Ureter (tissue), 1 donor: ENCODE results near the gene NR3C2. TPM values are rescaled to one million over a fixed set of nuclear protein-coding genes. Genes with fewer than 3 reads are reported as not detected.
"Not testable (repeated sequence)": the region's sequence is repeated elsewhere in the genome, so short reads cannot be mapped to it uniquely, and the experiment has no call there.

Source experiments
- DNase-seq: peaks from one replicate; pipeline ENCODE4 v3.0.0-alpha.2; 2020; ENCODE audit warnings: low spot score
- total RNA-seq: library from RNA; stranded (reverse); gene quantifications from one replicate; pipeline ENCODE4 v1.2.4, GENCODE V29; 2023
- donor health status: DM: yes; HTN: yes; CAD: no.

NR3C2 gene
- total RNA-seq, 1 donor from 2014 or later = 31.6 TPM

DNA sequence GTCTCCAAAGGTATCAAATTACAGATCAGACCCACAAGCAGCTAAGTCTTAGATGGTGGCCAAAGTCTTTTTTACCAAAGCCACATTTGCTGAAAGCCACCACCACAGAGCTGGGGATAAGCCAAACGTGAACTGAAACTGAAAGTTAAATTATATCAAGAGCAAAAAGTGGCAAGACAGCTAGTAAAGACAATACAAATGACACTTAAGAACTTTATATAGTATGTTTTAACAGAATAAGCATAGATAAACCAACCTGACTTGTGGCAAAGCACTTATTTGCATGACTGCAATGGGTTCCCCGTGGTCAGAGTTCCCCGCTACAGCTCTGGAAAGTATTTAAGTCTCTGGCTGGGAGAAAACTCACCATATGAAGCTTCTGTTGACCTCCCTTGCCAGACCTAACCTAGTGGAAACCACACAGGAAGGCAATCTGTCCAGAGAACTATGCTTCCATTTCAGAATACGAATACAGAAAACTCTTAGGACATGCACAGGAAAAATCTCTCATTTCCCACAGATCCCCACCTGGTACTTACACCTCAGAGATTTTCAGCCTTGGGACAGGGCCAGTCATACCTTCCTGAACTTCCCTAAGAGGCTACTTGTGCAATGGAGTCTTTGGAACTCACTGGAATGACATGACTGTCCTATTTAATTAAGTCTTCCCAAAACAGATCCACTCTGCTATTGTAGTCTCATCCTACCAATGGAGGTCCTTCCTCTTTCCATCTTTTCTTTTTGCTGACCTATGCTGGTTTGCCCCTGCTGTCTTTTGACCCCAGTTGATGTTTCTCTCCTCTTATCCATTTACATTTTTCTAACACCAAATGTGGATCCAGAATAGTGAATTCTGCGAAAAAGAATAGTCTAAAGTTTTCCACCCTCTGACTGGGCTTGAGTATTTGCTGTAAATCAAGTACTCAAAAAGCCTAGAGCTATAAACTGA lies 225.1 kb downstream of the NR3C2 start:
- DNase-seq = no peak

DNA sequence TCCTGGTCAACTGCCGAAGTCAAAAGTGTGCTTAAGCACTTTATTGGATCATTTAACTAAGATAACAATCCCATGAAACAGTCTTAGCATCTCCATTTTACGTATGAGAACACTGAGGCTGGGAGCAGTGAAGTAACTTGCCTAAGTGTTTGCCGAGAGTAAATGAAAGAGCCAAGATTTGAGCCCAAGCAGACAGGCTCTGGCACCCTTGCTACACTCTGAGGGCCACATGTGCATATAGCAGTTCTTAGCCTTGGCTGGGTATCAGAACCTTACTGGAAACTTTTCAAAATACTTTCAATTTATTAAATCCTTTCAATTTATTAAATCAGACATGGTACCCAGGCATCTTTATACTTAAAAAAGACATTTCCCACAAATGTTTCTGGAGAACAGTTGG lies 225.9 kb downstream of the NR3C2 start:
- DNase-seq = no peak

DNA sequence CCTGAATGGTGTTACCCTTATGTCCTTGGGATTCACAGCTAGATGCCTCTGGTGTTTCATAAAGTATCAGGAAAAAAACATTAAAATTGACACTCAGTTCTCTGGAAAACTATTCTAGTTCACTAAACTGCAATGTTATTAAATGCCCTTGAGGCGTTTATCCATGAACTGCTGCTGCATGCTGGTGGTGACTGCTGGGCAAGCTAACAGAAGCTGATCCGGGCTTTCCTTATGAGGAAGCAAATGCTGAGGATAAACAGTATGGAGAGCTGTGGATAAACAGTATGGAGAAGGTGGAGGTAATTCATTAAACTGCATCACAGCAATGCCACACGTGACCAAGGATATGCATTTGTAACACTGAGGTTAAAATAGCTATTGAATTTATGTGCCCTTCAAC lies 227.0 kb downstream of the NR3C2 start:
- no peak for DNase-seq

DNA sequence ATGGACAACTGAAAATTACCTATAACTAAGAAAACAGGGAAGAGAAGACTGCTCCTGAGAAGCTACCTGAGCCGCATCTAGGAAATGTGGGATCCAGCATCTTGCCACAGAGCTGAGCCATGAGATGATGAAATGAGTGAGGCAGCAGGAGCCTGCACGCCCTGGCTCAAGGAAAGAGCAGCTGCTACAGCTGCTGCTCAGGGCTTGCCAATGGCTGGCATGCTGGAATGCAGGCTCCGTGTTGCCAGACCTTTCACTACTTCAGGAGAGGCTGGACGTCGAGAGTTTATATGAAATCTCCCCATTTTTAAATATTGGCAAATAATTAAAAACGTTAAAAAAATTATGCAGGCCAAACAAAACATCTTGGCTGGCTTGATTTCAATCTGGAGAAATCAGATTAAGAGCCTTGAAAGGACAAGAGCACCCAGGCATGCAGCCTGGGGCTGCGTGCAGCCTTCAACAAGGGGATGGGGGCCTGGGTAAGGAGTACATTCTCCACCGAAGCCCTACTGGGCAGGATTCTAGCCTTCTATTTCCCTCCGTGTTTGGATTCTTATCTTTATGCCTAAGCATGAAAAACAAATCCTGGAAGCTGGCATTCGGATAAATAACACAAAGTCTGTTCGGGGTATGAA lies 227.6 kb downstream of the NR3C2 start:
- peak; percentile 64 for DNase-seq

DNA sequence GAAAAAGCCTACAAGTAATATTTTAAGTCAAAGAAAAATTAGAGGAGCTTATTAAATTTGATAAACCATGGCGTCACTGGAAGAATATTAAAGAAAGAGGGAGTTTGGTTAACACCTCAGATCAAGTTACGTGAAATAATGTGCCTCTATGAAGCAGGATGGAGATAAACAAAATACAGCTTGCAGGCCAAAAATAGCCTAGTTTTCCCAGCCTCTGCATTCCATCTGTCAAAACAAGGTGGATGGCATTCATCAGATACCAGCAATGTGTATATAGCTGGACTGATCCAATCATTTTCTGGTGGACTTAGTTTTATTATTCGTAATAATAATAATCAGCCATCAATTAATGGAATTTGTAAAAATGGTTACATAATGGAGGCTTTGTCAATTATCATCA lies 230.7 kb downstream of the NR3C2 start:
- no peak for DNase-seq

DNA sequence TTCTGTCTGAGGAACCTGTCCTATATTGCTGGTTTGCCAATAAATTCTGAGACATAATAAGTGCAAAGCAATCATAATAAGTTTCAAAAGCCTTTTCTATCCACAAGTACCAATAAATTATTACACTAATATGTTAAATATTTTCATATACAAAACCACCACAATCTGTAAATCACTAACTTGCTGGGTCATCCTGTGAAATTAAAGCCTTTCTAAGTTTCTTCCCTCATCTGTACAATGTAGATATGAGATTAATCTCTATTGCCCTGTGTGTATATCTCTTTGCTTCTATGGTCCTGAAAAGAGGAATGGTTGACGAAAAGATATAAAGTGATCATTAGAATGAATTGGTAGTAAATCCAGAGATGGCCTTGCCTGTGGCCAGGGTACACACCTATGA lies 231.6 kb downstream of the NR3C2 start:
- no peak for DNase-seq

DNA sequence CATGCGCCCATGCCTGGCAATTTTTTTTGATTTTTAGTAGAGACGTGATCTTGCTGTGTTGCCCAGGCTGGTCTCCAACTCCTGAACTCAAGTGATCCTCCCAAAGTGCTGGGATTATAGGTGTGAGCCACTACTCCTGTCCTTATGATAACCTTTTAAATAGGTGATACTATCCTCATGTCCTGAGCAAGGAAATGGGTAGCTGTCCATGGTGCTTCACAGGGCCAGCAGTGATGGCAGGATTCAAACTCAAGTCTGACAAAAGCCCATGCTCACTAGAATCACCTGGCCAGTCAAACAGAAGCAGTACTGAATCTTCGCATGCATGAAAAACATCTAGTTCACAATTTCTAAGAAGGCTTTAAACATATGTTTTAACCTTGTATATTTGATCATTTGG lies 235.1 kb downstream of the NR3C2 start:
- DNase-seq = no peak

DNA sequence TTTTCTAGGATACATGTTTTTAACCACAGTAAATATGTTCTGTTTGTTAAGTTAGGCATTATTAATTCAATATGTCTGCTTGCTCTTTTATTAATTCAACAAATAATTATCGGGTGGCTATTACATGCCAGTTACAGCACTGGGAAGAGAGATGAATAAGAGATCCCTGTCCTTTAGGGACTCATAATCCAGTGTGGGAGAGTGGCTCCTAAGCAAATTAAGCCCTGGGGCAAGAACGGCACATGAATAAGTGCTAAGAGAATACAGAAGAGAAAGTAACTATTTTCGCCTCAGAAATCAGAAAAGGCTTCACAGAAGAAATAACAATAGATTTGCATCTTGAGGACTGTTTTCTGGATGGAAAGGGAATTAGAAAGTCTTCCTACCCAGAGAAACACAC lies 236.7 kb downstream of the NR3C2 start:
- no peak for DNase-seq

DNA sequence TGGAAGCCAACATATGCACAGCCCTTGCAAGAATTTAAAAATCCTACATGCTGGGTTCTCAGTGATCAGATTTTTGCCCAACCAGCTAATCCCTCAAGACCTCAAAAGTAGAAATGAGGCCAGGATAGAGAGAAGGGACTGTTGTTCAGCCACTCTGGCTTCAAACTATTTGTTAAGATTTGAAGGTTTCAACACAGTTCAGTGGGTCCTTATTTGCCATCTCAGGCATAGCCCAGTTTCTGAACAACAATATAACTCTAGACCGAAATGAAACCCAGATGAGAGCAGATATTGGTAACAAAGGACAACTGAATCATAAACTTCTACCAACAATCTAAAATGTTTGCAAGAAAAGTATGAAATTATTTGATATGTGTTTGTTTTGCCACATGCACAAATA lies 237.3 kb downstream of the NR3C2 start:
- no peak for DNase-seq

DNA sequence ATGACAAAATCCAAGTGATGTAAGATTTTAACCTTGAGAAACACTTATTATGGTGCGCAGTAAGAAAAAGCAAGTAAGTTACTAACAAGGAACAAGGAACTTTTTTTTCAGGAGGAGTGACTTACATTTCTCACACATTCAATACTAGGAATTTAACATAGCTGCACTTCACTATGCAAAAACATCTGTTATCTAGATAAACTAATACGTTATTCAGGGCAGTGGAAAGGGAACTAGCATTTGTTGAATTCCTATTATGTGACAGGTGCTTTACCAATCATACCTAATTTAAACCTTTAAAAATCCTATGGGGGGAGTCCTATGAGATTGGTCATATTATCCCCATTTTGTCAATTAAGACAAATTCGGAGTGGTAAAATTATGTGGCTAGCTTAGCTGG lies 238.0 kb downstream of the NR3C2 start:
- no peak for DNase-seq

DNA sequence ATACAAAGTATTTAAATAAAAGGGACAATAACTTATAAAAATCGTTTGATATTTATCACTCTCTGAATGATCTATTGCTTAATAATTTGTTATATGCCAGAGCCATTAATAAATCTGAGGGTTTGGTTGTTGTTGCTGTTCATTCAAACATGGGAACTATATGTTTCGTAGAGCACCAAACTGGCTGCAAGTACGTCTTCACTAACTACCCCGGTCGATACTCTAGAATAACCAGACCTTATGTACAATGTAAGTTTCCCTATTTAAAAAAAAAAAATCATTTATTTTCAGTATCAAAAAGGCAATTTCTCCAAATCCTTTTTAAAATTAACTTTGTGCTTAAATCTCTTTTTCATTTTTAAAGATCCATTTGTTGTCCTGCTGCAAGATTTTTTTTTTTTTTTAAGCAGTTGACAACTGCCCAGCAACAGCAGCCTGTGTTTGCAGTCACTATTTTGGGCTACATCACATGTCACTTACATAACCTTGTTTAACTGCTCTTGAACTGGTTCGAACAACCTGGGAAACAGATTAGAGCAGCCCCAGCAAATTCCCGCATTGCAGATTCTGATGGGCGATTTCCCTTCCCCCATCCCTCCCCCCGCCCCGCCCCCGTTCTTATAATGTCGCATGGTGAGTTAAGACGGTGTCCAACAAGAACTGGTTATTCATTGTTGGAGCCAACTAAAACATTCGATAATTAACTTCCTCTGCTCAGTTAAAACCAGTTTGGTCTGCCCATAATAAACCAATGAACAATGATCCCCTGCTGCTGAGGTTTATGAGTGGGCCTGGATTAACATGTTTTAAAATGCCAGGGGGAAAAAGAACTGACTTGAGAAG lies 238.9 kb downstream of the NR3C2 start:
- DNase-seq = no peak

DNA sequence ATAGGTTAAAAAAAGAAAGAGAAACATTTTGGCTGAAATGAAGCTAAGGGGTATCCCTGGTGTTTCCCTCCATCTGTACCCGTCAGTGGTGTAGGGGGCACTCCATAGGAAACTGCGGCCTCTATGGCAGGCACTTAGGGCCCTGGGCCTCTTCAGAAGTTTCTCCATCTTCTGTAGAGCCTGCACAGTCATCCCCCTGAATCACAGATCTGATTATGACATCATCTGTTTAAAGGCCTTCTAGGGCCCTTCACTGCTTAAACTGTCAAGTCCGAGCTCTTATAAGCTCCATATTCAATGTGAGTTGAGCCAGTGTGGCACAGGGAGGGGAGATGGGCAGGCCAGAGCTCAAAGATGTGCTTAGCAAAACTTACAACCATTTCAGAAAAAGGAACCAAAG lies 241.3 kb downstream of the NR3C2 start:
- no peak for DNase-seq

DNA sequence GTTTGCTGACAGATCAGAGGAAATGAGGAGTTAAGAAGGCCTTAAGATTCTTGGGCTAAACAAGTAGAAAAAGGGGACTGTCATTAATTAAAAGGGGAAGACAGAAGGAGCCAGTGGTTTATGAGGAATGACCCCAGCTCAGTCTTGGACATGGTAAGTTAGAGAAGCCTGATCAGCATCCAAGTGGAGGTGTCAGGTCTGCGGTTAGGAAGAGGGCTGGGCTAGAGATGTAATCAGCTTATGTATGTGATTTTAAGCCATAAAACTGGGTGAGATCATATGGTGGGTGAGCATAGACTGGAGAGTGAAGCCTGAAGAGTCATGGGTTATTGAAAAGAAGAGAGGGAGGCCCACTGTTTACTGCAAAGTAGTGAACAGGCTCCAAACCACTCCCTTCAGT lies 246.1 kb downstream of the NR3C2 start:
- no peak for DNase-seq

DNA sequence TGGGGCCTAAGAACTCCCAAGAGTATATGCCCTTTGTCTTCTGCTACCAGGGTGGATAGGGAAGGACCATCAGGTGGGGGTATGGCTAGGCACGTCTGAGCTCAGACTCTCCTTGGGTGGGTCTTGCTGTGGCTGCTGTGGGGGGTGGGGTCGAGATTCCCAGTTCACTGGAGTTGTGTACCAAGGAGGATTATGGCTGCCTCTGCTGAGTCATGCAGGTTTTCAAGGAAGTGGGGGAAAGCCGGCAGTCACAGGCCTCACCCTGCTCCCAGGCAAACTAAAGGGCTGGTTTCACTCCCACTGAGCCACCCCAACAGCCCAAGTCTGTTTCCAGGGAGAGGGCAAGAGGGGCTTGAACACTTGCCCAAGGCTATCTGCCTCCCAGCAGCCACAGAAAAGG lies 249.7 kb downstream of the NR3C2 start:
- no peak for DNase-seq

DNA sequence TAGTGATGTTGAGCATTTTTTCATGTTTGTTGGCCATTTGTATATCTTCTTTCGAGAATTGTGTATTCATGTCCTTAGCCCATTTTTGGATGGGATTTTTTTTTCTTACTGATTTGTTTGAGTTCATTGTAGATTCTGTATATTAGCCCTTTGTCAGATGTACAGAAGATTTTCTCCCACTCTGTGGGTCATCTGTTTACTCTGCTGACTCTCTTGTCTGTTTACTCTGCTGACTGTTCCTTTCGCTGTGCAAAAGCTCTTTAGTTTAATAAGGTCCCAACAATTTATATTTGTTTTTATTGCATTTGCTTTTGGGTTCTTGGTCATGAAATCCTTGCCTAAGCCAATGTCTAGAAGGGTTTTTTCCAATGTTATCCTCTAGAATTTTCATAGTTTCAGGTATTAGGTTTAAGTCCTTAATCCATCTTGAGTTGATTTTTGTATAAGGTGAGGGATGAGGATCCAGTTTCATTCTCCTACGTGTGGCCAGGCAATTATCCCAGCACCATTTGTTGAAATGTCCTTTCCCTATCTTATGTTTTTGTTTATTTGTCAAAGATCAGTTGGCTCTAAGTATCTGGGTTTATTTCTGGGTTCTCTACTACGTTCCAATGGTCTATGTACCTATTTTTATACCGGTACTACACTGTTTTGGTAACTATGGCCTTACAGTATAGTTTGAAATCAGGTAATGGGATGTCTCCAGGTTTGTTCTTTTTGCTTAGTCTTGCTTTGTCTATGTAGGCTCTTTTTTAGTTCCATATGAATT lies 254.6 kb downstream of the NR3C2 start:
- DNase-seq = not testable (repeated sequence)

DNA sequence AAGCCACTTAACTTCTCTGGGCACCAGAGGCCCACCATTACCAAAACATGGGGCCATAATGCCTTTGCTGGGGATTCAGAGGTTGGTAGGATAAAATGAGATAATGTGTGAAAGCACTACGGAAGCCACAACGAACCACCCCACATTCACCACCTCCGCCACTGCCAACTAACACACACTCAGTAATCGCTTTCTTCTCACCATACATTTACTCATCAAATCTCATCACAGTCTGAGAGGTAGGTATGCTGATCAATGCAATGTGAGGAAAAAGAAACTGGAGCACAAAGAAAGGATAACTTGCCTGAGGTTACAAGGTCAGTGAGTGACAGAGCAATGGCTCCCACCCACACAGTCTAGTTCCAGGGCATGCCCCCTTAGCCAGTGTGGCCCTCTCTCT lies 257.3 kb downstream of the NR3C2 start:
- no peak for DNase-seq

DNA sequence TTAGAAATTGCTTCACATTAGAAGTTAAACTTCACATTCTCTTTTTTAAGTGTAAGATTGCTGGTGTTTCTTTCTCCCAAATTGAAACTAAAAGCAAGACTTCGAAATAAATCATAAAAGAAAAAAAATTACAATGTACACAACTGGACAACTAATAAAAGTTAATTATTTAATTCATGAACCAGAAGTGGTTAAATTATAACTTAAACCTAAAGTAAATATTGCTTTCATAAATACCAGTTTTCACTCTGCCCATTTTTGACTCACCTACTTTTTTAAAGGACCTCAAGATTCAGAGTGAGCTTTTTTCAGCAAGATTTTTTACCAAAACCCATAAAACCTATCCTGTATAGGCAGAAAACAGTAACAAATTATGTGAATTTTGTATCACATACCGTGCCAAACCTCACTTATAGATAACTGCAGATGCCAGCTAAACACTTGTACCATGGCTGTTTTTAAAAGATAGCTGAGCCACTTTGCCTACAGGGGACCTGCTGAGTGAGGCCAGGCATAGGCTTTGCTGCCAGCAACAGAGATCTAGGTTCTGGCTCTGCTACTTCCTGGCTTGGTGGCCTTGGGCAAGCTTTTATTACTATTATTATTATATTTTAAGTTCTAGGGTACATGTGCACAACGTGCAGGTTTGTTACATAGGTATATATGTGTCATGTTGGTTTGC lies 259.8 kb downstream of the NR3C2 start:
- DNase-seq = no peak

DNA sequence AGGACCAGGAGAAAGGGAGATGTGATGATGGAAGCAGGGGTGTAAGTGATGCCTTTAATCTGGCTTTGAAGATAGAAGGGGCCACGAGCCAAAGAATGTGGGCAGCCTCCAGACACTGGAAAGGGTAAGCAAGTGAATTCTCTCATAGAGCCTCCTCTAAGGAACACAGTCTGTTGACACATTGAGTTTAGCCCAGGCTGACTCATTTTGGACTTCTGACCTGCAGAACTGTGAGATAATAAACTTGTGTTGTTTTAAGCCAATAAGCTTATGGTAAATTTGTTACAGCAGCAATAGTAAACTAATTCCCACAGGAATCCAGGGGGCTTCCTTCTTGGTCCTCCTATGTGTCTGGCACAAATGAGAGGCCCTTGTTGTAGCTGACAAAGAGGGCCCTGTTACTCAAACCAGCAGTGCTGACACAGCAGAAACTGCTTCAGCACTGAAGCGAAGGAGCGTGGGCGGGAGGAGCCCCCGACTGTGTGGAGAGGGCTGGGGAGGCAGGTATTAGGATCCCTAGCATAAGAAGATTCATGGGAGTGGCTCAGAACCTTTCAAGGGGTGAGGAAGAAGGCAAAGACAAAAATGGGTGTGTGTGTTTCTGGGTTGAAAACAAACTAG lies 268.7 kb downstream of the NR3C2 start:
- no peak for DNase-seq

DNA sequence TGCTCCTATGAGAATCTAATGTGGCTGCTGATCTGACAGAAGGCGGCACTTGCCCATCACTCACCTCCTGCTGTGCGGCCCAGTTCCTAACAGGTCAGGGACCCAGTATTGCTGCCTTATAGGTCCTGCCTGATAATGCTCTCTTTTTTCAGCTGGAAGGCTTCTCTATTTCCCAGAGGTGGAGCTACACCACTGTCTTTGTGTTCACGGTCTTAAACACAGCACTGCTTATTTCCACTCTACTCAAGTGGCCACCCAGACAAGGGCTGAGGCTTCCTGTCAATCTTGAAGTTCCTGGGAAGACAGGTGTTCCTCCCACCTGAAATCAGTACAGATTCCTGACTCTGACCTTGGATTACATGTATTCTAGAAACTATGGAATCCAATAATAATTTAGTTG lies 270.6 kb downstream of the NR3C2 start:
- no peak for DNase-seq
